H1 (cell line): ENCODE results near the gene ZNF609. TPM values are rescaled to one million over a fixed set of nuclear protein-coding genes. Genes with fewer than 3 reads are reported as not detected.

Experiments
- ATF2 ChIP-seq: IDR thresholded peaks from 2 replicates; pipeline ENCODE4 v1.6.1; 2012; ENCODE audit warnings: low read length, inconsistent platforms
- BCL11A ChIP-seq, 2 experiments: IDR thresholded peaks; one replicate each; pipeline ENCODE4 v1.6.1; 2011; ENCODE audit warnings: low read depth in 2 of 2, low read length in 2 of 2, mild to moderate bottlenecking in 2 of 2
- CHD1 ChIP-seq: IDR thresholded peaks from 2 replicates; pipeline ENCODE4 v1.6.1; 2012; ENCODE audit warnings: low read depth, low read length, improper control_type of control experiment
- CREB1 ChIP-seq: IDR thresholded peaks from 2 replicates; pipeline ENCODE4 v1.6.1; 2012; ENCODE audit warnings: inconsistent platforms
- CTBP2 ChIP-seq: IDR thresholded peaks from 2 replicates; pipeline ENCODE4 v1.7.0; 2011; ENCODE audit warnings: borderline replicate concordance, mild to moderate bottlenecking, moderate library complexity, mixed read lengths, low read length; ENCODE audit not compliant: insufficient read depth, insufficient read length
- GTF2F1 ChIP-seq: IDR thresholded peaks from 2 replicates; pipeline ENCODE4 v1.6.1; 2012; ENCODE audit warnings: low read depth, low read length, improper control_type of control experiment, borderline replicate concordance
- HDAC6 ChIP-seq: IDR thresholded peaks from one replicate; pipeline ENCODE4 v1.7.1; 2012; ENCODE audit warnings: low read depth, mild to moderate bottlenecking, inconsistent platforms, low read length, moderate library complexity
- KDM5A ChIP-seq: fragments of 200-600 bp; IDR thresholded peaks from 2 replicates; pipeline ENCODE4 v1.7.1; 2012; ENCODE audit warnings: mild to moderate bottlenecking, low read length, inconsistent platforms, mixed read lengths
- MAFK ChIP-seq: IDR thresholded peaks from 2 replicates; pipeline ENCODE4 v1.6.1; 2012; ENCODE audit warnings: low read depth, mild to moderate bottlenecking, improper control_type of control experiment, low read length
- MAX ChIP-seq: IDR thresholded peaks from 2 replicates; pipeline ENCODE4 v1.6.1; 2012; ENCODE audit warnings: inconsistent platforms
- NANOG ChIP-seq: IDR thresholded peaks from 2 replicates; pipeline ENCODE4 v1.6.1; 2011; ENCODE audit warnings: low read length, low read depth, mild to moderate bottlenecking, inconsistent platforms; ENCODE audit not compliant: insufficient read depth, poor library complexity, severe bottlenecking
- NRF1 ChIP-seq: IDR thresholded peaks from 2 replicates; pipeline ENCODE4 v1.6.1; 2011; ENCODE audit warnings: mild to moderate bottlenecking, low read depth, low read length, improper control_type of control experiment
- POLR2A ChIP-seq, 2 experiments: IDR thresholded peaks; 1 replicate in 1 of 2; 2 replicates in 1 of 2; pipeline ENCODE4 v1.6.1; 2011; ENCODE audit warnings: low read depth in 2 of 2, low read length in 2 of 2, mild to moderate bottlenecking in 2 of 2; ENCODE audit errors: control extremely low read depth in 1 of 2
- POLR2AphosphoS5 ChIP-seq: IDR thresholded peaks from 2 replicates; pipeline ENCODE4 v1.6.1; 2011; ENCODE audit warnings: low read depth, low read length
- RFX5 ChIP-seq: IDR thresholded peaks from 2 replicates; pipeline ENCODE4 v1.6.1; 2011; ENCODE audit warnings: low read depth, low read length, improper control_type of control experiment, borderline replicate concordance
- RNF2 ChIP-seq: fragments of 200-900, 300-1000 bp; sonication (generic); IDR thresholded peaks from 2 replicates; pipeline ENCODE4 v1.7.1; 2016; ENCODE audit warnings: borderline replicate concordance, low read depth, mild to moderate bottlenecking, antibody characterized with exemption, low read length; ENCODE audit not compliant: poor library complexity, severe bottlenecking; ENCODE audit errors: missing control alignments
- SAP30 ChIP-seq: fragments of 300-600 bp; sonication (generic); IDR thresholded peaks from 2 replicates; pipeline ENCODE4 v1.7.1; 2012; ENCODE audit warnings: low read length, moderate library complexity, mild to moderate bottlenecking, inconsistent platforms; ENCODE audit not compliant: insufficient read depth, insufficient replicate concordance
- SIRT6 ChIP-seq: IDR thresholded peaks from one replicate; pipeline ENCODE4 v1.7.1; 2012; ENCODE audit warnings: low read length, inconsistent platforms
- SP1 ChIP-seq: IDR thresholded peaks from 2 replicates; pipeline ENCODE4 v1.6.1; 2011; ENCODE audit warnings: low read depth, low read length
- SP4 ChIP-seq: IDR thresholded peaks from 2 replicates; pipeline ENCODE4 v1.6.1; 2012; ENCODE audit warnings: low read length, inconsistent platforms
- TBP ChIP-seq: IDR thresholded peaks from 2 replicates; pipeline ENCODE4 v1.6.1; 2011; ENCODE audit warnings: low read depth, low read length, improper control_type of control experiment
- TCF12 ChIP-seq: IDR thresholded peaks from 2 replicates; pipeline ENCODE4 v1.6.1; 2011; ENCODE audit warnings: low read depth, mild to moderate bottlenecking, low read length
- USF2 ChIP-seq: IDR thresholded peaks from 2 replicates; pipeline ENCODE4 v1.6.1; 2011; ENCODE audit warnings: low read length, improper control_type of control experiment
- polyA plus RNA-seq, 7 experiments: library from polyadenylated mRNA; depleted of rRNA in 3 of 7; stranded (reverse) in 5 of 7; unstranded in 2 of 7; fragments of >200 nt in 5 of 7; fragments of 200-250 nt in 2 of 7; gene quantifications; 1 replicate in 5 of 7; 2 replicates in 1 of 7; 4 replicates in 1 of 7; pipeline versions ENCODE4 v1.2.1 to v1.2.3, GENCODE V29; 2011 to 2013; ENCODE audit warnings: missing spikeins in 2 of 7, mixed read lengths in 2 of 7
- total RNA-seq: library from RNA; stranded (reverse); fragmentation: NEBNext Ultra II Directional; extraction: Animal tissue kit (Norgen Biotek cat#: 25700); gene quantifications from 2 replicates; pipeline ENCODE4 v1.2.1, GENCODE V29; 2021

Gene ZNF609
- total and polyA plus RNA-seq, 2 of the 8 experiments (the other 6 are each of a cell fraction or from before 2014, with no cell fraction given), result 15.5 to 47.8 TPM

GRCh38 chr15:64460206-64460723, at the start of gene ZNF609 (continued):
- TF ChIP-seq USF2, result peak; percentile 33
- TF ChIP-seq TCF12, result peak; percentile 86
- peak; percentile 50 to 79 for TF ChIP-seq POLR2A (IDR thresholded peaks at IDR 0.05; ENCODE audit: control extremely low read depth in 1 of 2, low read depth in 2 of 2, low read length in 2 of 2)
- no peak for TF ChIP-seq RNF2
- peak; percentile 83 for TF ChIP-seq RFX5
- no peak for TF ChIP-seq SIRT6
- TF ChIP-seq POLR2AphosphoS5, result peak; percentile 75
- peak; percentile 59 for TF ChIP-seq NANOG
- TF ChIP-seq TBP, result peak; percentile 80
- TF ChIP-seq ATF2, result peak; percentile 98
- TF ChIP-seq HDAC6, result no peak
- TF ChIP-seq SP4, result peak; percentile 92; the same call in 1 of the 2 replicates
- TF ChIP-seq CREB1, result peak; percentile 75
- no peak for TF ChIP-seq MAFK
- TF ChIP-seq SAP30, result no peak
- TF ChIP-seq KDM5A, result no peak
- TF ChIP-seq MAX, result peak; percentile 75; the same call in 1 of the 2 replicates
- TF ChIP-seq CHD1, result no peak
- TF ChIP-seq NRF1, result no peak
- TF ChIP-seq SP1, result peak; percentile 100
- TF ChIP-seq CTBP2, result peak; percentile 87
- peak; percentile 40; the same call in 1 of the 2 replicates for TF ChIP-seq GTF2F1
- TF ChIP-seq BCL11A (IDR thresholded peaks at IDR 0.05; ENCODE audit: low read depth in 2 of 2, low read length in 2 of 2), result peak in 1 of 2 experiments; percentile 66
